ENCODE data around the gene PFKFB4. TPM values are rescaled to one million over a fixed set of nuclear protein-coding genes. Genes with fewer than 3 reads are reported as not detected.

PFKFB4 gene
- total and polyA plus RNA-seq, 2 experiments from 2014 or later = 8.6 to 22.9 TPM

DNA sequence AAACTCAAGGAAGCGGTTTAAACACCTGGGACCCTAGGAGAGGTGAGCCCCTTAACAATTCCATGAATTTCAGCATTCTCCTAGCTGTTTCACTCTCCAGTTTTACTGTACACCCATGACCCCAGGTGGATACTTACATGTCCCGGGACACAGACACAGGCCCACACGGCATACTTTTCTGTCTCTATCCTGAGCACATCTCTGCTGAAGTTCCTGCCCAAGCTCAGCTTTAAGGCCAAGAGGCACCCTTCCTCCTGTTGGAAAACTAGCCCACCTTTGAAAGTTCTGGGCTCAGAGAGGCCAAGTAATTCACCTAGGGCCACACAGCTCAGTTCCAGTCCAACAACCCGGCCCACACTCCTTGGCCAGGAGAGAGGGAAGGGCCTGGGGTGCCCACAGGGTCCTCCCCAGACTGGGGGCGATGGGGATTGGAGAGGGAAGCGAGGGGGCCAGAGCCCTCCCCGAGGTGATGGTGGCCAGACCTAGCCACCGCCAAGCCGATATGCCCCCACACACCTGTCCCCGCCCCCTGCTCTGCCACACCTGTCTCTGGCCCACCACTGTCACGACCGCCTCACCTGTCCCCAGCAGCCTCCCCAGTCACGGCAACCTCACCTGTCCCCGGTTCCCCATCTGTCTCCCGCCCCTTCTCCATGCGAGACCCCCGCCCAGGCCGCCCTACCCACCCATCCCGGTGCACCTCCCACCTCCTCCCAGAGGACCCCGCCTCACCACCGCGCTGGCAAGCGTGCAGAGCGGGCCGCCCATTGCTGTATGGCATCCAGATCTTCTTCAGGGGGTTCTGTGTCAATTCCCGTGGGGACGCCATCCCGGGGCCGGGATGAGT is 431 bp downstream of the PFKFB4 start:
- H2AFZ ChIP-seq = peak overlapping the region; percentile 83; the same call in 1 of the 2 replicates
- H3K9me2 ChIP-seq (ENCODE audit: insufficient read depth) = no peaks in the 10 kb centered on the region
- H3K79me2 ChIP-seq (replicated peaks; ENCODE audit: insufficient read depth) = peaks cover 26% of the 10 kb centered on the region
- Mint-ChIP-seq H3K4me3 (peak overlapping the region; percentile 86), H3K4me1 (peaks cover 44% of the 10 kb centered on the region), H3K27me3 (ENCODE audit: insufficient read depth, low read depth, poor library complexity) (peaks cover 15% of the 10 kb centered on the region), H3K27ac (peak overlapping the region; percentile 44; the same call in 1 of the 2 replicates), H3K9me3 (no peaks in the 10 kb centered on the region; the same call in 2 of the 3 replicates), H3K36me3 (ENCODE audit: low read depth) (no peaks in the 10 kb centered on the region; the same call in 2 of the 3 replicates)
- H3K4me3 ChIP-seq = peak overlapping the region; percentile 73
- H3K4me2 ChIP-seq = peak overlapping the region; percentile 91
- DNase-seq (ENCODE audit: low spot score) = no peak
- no peaks in the 10 kb centered on the region for H3K36me3 ChIP-seq (ENCODE audit: insufficient read depth)
- TF ChIP-seq JUNB (IDR thresholded peaks at IDR 0.05; ENCODE audit: unreplicated experiment) (no peak), ETS1 (IDR thresholded peaks at IDR 0.05) (0 out of 2 replicates have a peak, but pooled peaks have one; percentile 4)
- no peaks in the 10 kb centered on the region for H3K27me3 ChIP-seq (ENCODE audit: insufficient read depth)
- peak; percentile 1 for ATAC-seq
- peaks cover 9% of the 10 kb centered on the region for H3F3A ChIP-seq (replicated peaks; ENCODE audit: low read depth)
- H4K20me1 ChIP-seq (replicated peaks; ENCODE audit: insufficient read depth) = no peaks in the 10 kb centered on the region
- H3K27ac ChIP-seq (ENCODE audit: low read depth) = peak overlapping the region; percentile 16; the same call in 1 of the 2 replicates
- H3K4me1 ChIP-seq (ENCODE audit: insufficient read depth) = peaks cover 22% of the 10 kb centered on the region

DNA sequence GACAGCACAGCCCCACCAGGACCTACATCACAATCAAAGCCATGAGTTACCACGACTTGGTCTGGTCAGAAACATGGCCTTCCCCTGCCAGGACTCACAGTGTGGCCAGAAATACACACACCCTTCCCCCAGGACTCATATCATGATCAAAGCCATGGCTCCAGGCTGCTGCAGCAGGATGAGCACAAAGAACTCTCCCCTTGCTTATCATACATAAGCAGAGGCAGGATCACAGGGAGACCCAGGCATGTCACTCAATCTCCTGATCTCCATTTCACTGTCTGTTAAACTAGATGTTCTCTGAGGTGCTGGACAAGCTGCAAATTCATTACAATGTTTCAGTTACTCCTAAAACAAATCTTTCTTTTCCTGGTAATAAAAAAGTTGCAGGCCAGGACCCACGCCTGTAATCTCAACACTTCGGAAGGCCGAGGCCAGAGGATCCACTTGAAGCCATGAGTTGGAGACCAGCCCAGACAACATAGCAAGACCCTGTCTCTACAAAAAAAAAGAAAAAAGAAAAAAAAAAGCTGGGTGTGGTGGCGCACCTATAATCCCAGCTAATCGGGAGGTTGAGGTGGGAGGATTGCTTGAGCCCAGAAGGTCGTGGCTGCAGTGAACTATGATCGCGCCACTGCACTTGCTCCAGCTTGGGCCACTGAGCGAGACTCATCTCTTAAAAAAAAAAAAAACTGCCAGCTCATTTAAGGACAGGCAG is 1.2 kb downstream of the PFKFB4 start:
- Mint-ChIP-seq H3K27me3 (ENCODE audit: insufficient read depth, low read depth, poor library complexity) (peaks cover 11% of the 10 kb centered on the region), H3K36me3 (ENCODE audit: low read depth) (no peaks in the 10 kb centered on the region; the same call in 2 of the 3 replicates), H3K27ac (peak overlapping the region; percentile 92), H3K4me1 (peaks cover 37% of the 10 kb centered on the region), H3K4me3 (peak overlapping the region; percentile 86), H3K9me3 (no peaks in the 10 kb centered on the region; the same call in 2 of the 3 replicates)
- no peak for ATAC-seq
- Histone ChIP-seq H2AFZ (no peak overlapping the region), H3K27me3 (ENCODE audit: insufficient read depth) (no peaks in the 10 kb centered on the region), H3K36me3 (ENCODE audit: insufficient read depth) (no peaks in the 10 kb centered on the region), H3F3A (replicated peaks; ENCODE audit: low read depth) (peaks cover 8% of the 10 kb centered on the region), H3K9me2 (ENCODE audit: insufficient read depth) (no peaks in the 10 kb centered on the region), H3K4me1 (ENCODE audit: insufficient read depth) (peaks cover 14% of the 10 kb centered on the region), H3K79me2 (replicated peaks; ENCODE audit: insufficient read depth) (peaks cover 26% of the 10 kb centered on the region), H3K4me3 (peak overlapping the region; percentile 73), H3K27ac (ENCODE audit: low read depth) (0 out of 2 replicates have a peak overlapping the region, but pooled peaks have one; percentile 16), H3K4me2 (peak overlapping the region; percentile 91), H4K20me1 (replicated peaks; ENCODE audit: insufficient read depth) (no peaks in the 10 kb centered on the region)
- DNase-seq (ENCODE audit: low spot score) = no peak
- TF ChIP-seq REST (IDR thresholded peaks at IDR 0.05; ENCODE audit: unreplicated experiment) (no peak), ETS1 (IDR thresholded peaks at IDR 0.05) (no peak), NANOG (IDR thresholded peaks at IDR 0.05; ENCODE audit: borderline replicate concordance) (no peak), POLR2AphosphoS5 (IDR thresholded peaks at IDR 0.05; ENCODE audit: low read depth) (no peak)
- TF ChIP-seq, protein P1, sequence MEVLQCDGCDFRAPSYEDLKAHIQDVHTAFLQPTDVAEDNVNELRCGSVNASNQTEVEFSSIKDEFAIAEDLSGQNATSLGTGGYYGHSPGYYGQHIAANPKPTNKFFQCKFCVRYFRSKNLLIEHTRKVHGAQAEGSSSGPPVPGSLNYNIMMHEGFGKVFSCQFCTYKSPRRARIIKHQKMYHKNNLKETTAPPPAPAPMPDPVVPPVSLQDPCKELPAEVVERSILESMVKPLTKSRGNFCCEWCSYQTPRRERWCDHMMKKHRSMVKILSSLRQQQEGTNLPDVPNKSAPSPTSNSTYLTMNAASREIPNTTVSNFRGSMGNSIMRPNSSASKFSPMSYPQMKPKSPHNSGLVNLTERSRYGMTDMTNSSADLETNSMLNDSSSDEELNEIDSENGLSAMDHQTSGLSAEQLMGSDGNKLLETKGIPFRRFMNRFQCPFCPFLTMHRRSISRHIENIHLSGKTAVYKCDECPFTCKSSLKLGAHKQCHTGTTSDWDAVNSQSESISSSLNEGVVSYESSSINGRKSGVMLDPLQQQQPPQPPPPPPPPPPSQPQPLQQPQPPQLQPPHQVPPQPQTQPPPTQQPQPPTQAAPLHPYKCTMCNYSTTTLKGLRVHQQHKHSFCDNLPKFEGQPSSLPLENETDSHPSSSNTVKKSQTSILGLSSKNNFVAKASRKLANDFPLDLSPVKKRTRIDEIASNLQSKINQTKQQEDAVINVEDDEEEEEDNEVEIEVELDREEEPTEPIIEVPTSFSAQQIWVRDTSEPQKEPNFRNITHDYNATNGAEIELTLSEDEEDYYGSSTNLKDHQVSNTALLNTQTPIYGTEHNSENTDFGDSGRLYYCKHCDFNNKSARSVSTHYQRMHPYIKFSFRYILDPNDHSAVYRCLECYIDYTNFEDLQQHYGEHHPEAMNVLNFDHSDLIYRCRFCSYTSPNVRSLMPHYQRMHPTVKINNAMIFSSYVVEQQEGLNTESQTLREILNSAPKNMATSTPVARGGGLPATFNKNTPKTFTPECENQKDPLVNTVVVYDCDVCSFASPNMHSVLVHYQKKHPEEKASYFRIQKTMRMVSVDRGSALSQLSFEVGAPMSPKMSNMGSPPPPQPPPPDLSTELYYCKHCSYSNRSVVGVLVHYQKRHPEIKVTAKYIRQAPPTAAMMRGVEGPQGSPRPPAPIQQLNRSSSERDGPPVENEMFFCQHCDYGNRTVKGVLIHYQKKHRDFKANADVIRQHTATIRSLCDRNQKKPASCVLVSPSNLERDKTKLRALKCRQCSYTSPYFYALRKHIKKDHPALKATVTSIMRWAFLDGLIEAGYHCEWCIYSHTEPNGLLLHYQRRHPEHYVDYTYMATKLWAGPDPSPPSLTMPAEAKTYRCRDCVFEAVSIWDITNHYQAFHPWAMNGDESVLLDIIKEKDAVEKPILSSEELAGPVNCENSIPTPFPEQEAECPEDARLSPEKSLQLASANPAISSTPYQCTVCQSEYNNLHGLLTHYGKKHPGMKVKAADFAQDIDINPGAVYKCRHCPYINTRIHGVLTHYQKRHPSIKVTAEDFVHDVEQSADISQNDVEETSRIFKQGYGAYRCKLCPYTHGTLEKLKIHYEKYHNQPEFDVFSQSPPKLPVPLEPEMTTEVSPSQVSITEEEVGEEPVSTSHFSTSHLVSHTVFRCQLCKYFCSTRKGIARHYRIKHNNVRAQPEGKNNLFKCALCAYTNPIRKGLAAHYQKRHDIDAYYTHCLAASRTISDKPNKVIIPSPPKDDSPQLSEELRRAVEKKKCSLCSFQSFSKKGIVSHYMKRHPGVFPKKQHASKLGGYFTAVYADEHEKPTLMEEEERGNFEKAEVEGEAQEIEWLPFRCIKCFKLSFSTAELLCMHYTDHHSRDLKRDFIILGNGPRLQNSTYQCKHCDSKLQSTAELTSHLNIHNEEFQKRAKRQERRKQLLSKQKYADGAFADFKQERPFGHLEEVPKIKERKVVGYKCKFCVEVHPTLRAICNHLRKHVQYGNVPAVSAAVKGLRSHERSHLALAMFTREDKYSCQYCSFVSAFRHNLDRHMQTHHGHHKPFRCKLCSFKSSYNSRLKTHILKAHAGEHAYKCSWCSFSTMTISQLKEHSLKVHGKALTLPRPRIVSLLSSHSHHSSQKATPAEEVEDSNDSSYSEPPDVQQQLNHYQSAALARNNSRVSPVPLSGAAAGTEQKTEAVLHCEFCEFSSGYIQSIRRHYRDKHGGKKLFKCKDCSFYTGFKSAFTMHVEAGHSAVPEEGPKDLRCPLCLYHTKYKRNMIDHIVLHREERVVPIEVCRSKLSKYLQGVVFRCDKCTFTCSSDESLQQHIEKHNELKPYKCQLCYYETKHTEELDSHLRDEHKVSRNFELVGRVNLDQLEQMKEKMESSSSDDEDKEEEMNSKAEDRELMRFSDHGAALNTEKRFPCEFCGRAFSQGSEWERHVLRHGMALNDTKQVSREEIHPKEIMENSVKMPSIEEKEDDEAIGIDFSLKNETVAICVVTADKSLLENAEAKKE (CRISPR knock-in tag; IDR thresholded peaks at IDR 0.05) = no peak
